Smooth muscle cell of the umbilical artery (primary cell): ENCODE measurements around the gene PRKCH. TPM values are rescaled to one million over a fixed set of nuclear protein-coding genes. Genes with fewer than 3 reads are reported as not detected.

Source experiments
- total RNA-seq: library from RNA; depleted of rRNA; stranded (reverse); fragments of >200 nt; gene quantifications from 2 replicates; pipeline ENCODE4 v1.2.3, GENCODE V29; 2014

The PRKCH gene
- total RNA-seq = 3.1 and 5.9 TPM in 2 replicates

GRCh38 chr14:61321385-61322010 lies at the start of gene PRKCH:
TSS of gene PRKCH (plus strand) at chr14:61321579. CDS start at chr14:61322102, 523 bp downstream.

GRCh38 chr14:61281186-61281947 lies 40.0 kb upstream of the PRKCH start, which contains the start of gene TMEM30B:
TSS of gene TMEM30B (minus strand) at chr14:61281338. CDS start at chr14:61281147, 191 bp downstream.

Other genes with a start within 250 kb of the PRKCH start
- gene TMEM30B, start 40.2 kb upstream of the PRKCH start, total RNA-seq = not detected in 2 replicates